GM12892 (cell line): ENCODE measurements around the gene DAB2.

Experiments used
- POLR2A ChIP-seq: IDR thresholded peaks from 2 replicates; pipeline ENCODE4 v1.6.1; 2011; ENCODE audit warnings: low read depth, low read length, control low read depth
- POLR2AphosphoS5 ChIP-seq: IDR thresholded peaks from 2 replicates; pipeline ENCODE4 v1.6.1; 2011; ENCODE audit warnings: low read depth, low read length, control low read depth

GRCh38 chr5:39447059-39447458 lies 22.3 kb upstream of the DAB2 start:
- TF ChIP-seq POLR2AphosphoS5 (no peak), POLR2A (no peak)
